DMS 273 treated with DMSO at 0.1 percent for 48 hours (cell line): ENCODE results near the gene PAK4.

ENCODE experiments used
- DNase-seq: peaks from one replicate; lab custom pipeline; 2025; lab: John Stamatoyannopoulos, UW

PAK4 gene

DNA sequence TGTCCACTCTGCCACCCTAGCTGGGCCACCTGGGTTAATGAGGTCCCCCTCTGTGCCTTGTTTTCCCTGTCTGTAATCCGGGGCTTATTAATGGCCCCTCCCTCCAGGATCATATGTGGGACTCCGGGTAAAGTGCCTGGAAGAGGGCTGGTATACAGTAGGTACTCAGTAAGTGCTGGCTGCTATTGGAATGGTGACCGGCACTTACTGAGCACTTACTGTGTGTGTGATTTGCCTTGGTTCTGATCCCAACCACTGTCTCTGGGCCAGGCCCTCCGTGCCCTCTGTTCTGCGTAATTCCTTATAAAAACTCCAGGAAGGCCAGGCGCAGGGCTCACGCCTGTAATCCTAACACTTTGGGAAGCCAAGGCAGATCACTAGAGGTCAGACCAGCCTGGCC lies 40.3 kb downstream of the PAK4 start:
- no peak for DNase-seq

DNA sequence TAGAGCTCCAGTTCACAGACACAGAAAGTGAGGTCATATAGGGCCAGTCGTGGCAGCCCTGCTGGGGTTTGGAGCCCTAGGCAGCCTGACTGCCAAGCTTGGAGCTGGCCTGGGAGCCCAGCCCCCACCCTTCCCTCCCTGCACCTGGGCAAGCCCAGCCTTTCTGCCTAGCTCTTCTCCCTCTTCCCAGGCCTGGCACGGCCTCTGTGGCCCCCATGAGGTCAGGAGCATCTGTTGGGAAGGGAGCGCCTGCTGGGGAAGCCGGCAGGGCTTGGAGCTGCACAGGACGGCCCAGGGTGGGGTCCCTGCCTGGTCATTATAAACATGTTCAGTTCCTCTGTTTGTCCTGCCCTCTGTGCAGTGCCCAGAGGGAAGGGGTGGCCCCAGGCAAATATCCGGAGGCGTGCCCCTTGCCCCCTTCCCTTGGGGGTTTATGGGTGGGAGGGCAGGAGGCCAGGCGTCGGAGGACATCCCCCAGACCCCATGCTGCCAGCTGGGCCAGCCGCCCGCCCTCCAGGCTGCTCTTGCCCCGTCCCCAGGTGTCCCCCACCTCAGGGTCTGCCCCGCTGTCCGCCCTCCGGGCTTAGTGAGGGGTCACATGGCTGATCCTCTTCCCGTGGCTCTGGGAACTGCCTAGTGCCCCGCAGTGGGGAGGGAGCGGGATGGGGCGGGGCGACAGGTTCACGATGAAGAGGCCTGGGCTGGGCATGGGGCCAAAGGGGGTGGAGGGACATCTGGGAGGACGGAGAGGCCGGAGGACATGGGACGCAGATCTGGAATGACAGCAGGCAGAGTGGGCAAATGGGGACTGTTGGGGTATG lies 41.2 kb downstream of the PAK4 start:
- DNase-seq, result peak; percentile 69

DNA sequence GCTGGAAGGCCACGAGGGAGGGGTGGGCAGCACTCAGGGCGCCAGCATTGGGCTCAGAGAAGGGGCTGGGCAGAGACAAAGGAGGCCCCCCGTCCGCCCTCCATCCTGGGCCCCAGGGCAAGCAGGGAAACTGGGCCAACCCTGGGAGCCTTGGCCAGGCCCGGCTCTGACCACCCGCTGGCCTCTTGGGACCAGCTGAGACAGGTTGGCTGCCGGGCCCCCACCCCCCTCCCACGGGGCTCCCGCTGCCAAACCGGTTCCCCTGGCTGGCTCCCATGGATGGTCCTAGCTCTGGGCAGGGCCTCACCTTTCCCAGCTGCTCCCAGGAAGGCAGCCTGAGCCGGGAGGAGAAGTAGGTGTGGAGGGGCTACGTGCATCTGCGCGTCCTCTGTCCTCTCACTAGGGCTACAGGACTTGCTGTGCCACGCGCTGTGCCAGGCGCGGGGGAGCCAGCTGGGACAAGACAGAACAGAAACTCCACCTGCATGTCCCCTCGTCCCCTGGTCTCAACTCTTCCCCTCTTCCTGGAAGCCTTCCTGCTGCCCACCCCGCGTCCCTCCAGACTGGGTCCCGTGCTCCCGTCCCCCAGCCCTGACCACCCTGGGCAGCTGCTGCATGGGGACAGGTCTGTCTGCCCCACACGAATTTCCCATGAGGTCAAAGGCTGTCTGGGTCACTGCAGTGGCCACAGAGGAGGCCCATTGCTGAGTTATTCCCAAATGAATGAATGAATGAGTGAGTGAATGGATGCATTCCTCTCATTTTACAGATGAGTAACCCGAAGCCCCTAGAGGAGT lies 42.1 kb downstream of the PAK4 start:
- DNase-seq, result no peak

DNA sequence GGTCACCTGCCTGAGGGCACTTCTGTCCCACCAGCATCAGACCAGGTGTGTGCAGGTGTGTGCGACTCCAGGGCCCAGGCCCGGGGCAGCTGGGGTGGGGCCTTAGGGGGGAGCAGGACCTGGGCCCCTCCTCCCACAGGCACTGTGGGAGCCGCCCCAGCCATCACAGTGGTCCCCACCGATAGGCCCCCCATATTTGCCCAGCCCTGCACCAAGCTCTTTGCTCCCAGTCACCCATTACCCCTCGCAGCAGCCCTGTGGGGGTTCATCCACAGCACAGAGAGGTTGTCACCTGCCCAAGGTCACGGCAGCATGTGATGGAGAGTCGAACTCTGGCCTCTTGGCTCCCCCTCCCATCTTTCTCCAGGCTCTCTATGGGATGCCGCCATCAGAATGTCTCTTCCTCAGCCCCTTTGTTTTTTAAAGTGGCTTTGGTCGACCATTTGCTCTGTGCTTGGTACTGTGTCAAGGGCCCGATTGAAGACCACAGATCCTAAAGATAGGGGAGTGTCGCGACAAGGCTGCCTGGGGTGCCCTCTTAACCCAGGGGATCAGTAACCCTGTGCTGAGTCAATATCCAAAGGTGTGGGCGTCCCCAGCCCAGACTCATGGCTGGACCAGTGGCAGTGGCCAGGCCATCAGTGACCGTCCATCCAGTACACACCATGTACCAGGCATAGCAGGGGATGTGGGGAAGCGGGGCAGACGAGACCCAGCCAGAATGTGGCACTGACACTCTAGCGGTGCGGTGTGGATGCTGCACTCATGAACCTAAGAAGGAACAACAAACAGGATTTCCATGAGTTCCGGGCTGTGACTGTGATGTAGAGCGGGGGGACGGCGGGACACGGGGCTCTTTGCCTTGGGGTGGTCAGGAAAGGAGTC lies 42.9 kb downstream of the PAK4 start:
- no peak for DNase-seq

DNA sequence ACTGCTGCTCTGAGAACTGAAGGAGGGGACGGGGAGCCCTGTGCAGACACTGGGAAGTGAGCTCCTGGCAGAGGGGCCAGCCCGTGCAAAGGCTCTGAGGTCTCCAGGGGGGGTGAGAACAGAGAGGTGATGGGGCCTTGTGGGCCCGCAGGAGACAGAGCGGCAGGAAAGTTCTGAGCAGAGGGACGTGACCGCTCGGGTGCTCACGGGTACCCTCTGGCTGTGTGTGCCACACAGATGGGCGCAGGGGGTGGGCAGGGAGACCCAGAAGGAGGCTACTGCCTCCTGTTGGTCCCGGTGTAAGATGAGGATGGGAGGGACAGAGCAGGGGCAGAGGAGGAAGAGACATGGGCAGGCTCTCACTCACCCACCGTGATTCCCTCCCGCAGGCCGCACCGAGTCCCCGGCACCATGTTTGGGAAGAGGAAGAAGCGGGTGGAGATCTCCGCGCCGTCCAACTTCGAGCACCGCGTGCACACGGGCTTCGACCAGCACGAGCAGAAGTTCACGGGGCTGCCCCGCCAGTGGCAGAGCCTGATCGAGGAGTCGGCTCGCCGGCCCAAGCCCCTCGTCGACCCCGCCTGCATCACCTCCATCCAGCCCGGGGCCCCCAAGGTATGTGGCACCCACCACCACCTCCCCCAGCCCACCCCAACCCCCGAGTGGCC lies 43.7 kb downstream of the PAK4 start:
- DNase-seq, result no peak

DNA sequence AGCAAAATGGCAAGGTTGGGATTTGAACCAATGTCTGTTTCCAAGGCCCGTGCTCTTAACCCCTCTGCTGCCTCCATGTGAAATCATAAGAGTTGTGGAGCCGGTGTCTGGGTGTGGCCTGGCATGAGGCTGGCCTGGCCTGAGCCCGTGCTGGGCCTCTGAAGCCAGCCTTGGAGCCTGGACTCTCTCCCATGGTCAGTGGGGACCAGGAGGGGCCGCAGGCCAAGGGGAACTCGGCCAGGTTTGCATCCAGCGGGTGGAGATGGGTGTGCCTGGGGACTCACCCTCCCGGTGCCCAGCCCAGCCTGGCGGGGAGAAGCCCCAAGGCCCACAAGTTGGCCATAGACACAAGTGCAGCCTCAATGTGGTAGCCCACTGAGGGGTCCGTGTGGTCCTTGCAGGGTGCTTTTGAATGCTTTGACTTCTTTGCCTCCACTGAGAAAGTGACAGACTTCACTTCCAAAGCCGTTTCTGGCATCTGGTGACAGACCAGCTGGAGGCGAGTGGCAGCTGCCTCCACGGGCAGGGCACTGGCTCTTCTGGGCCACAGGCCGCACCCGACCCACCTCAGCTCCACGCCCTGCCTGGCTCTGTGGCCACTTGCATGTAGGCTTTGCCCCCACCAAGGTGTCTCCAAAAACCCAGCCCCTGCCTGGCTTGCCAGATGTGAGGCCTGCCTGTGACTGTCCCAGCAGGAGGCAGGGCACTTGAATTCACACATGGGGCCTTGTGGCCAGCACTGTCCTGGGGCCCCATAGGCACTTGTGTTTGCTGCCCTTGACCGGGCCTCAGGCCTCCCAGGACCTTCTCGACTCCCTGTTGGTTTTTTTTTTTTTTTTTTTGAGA lies 45.0 kb downstream of the PAK4 start:
- no peak for DNase-seq

DNA sequence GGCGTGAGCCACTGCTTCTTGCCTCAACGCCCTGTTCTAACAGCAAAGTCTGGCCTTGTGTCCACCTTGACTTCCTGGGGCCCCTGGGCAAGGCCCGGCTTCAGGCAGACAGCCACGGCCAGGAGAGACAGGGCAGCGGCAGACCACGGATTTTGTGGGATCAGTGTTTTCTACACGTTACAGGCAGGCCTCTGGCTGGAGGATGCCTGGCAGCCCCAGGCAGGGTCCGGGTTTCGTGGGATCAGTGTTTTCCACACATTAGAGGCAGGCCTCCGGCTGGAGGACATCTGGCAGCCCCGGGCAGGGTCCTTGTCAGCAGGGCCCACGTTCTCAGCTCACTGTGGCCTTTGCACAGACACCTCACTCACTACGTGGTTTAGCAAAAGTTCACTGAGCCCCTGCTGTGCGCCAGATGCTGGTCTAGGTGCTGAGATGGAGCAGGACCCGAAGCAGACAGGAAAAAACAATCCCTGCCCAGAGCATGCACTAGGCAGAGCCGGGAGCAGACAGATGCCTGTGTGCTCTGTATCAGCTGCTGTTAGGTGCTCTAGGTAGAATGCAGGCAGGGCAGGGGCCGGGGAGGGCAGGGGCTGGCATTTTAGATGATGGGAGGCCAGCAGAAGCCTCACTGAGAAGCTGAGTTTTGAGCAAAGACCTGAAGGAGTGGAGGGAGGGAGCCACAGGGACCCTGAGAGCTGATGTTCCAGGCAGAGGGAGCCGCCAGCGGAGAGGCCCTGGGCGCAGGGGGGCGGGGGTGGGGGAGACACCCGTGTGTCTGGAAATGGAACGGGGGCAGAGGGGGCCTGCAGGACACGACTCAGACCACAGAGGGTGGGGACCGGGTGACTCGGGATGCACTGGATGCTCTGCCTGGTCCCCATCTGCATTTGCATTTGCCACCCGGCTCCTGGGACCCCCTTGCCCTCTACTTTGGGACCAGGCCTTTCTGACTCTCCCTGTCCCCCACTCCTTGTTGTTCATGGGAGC lies 46.2 kb downstream of the PAK4 start:
- DNase-seq, result peak; percentile 41

DNA sequence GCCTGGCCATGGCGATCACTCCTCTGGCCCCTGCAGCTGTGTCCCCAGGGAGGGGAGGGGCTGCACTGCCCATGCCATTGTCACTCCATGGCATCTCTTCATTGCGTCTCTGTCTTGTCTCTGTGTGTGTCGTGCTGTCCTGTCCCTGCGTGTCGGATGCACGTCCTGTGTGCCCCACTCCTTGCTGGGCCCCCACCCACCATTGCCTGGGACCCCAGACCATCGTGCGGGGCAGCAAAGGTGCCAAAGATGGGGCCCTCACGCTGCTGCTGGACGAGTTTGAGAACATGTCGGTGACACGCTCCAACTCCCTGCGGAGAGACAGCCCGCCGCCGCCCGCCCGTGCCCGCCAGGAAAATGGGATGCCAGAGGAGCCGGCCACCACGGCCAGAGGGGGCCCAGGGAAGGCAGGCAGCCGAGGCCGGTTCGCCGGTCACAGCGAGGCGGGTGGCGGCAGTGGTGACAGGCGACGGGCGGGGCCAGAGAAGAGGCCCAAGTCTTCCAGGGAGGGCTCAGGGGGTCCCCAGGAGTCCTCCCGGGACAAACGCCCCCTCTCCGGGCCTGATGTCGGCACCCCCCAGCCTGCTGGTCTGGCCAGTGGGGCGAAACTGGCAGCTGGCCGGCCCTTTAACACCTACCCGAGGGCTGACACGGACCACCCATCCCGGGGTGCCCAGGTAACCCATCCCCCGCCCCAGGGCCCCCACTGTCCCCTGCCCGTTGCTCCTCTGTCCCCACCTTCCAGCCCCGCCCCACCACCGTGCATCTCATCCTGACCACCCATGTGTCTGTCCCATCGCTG lies 47.3 kb downstream of the PAK4 start:
- no peak for DNase-seq

DNA sequence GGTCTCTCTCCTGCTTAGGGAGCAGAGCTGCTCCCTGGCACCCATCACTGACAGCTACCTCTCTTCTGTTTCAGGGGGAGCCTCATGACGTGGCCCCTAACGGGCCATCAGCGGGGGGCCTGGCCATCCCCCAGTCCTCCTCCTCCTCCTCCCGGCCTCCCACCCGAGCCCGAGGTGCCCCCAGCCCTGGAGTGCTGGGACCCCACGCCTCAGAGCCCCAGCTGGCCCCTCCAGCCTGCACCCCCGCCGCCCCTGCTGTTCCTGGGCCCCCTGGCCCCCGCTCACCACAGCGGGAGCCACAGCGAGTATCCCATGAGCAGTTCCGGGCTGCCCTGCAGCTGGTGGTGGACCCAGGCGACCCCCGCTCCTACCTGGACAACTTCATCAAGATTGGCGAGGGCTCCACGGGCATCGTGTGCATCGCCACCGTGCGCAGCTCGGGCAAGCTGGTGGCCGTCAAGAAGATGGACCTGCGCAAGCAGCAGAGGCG lies 48.0 kb downstream of the PAK4 start:
- DNase-seq, result no peak

DNA sequence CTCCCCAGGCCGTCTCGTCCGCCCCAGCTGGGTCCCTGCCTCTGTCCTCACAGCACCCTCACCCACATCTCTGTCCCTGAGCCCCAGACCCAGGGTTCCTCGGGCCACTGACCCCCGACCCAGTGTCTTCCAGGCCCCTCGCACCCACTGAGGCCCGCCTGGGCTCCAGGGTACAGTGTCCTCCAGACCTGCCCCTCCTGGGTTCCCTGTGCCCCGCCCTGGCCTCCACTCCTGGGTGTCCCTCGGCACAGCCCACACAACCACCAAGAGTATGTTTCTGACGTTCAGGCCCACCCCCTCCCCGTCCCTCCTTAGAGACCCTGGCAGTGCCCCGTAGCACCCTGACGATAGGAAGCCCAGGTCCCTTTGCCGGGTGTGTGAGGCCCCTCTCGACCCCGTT lies 48.6 kb downstream of the PAK4 start:
- no peak for DNase-seq

DNA sequence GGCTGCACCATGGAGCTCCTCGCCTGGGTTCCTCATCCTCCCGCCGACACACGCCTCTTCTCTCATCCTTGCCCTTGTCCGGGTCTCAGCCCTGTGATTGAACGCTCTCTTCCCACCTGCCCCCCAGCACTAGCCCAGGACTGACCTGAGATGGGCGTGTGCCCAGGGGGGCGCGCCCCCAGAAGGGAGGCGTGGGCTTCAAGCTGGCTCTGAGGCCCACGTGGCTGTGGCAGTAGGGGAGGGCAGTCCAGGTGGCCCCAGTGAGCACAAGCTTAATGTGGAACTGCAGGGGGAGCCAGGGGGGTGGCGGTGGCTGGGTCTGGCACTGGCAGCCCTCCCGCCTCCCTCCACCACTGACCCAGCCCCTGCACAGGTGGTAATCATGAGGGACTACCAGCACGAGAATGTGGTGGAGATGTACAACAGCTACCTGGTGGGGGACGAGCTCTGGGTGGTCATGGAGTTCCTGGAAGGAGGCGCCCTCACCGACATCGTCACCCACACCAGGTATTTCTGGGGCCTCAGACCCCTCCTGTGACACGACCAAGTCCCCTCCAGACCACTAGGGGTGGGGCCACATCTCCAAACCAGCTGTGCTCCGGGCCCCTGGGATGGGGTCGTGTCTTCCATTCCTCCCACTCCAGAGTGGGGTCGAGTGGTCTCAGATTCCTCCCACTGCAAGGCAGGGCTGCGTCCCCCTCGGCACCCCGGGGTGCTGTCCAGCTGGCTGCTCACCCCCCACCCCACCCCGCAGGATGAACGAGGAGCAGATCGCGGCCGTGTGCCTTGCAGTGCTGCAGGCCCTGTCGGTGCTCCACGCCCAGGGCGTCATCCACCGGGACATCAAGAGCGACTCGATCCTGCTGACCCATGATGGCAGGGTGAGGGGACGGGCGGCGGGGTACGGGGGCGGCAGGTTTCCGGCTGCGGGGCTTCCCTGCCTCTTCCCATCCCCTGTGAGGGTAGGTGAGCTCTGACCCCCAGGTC lies 49.3 kb downstream of the PAK4 start:
- no peak for DNase-seq

DNA sequence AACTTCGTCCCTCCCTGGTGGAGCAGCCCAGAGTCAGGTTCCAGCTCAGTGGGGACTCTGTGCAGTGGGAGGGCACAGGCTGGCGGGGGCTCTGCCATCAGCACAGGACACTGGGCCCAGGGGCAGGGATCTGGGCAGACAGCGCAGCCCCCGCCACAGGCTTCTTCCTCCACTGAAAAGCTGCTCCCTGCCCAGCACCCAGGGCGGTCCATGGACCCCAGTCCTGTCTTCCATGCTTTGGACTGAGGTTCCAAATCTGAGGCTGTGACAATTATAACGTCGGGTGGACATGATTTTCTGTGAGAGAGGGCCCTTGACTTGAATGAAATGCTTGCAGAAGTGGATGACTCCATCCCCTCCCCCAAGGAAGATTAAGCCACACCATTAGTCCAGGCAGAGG lies 50.0 kb downstream of the PAK4 start:
- no peak for DNase-seq

DNA sequence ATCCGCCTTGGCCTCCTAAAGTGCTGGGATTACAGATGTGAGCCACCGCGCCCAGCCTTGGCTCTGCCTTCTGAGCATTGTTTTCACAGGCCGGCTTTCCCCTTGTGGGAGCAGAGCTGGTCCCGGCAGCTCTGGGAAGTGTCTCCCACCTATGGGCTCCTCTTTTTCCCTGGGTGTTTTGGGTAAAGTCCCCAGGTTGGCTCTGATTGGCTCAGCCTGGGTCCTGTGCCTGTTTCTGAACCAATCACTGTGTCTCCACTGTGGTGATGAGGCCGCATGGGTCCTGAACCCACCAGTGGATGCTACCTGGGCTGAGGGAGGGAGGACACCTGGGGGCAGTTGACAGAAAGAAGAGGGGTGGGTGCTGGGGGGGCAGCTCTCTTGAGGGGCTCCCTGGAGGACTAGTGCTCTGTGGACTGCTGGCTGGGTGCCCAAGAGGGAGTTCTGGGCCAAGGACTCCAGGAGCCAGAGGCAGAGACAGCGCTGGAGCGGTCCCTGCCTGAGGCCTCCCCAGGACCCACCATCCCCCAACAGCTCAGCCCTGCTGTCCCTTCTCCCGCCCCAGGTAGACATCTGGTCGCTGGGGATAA lies 51.6 kb downstream of the PAK4 start:
- no peak for DNase-seq

DNA sequence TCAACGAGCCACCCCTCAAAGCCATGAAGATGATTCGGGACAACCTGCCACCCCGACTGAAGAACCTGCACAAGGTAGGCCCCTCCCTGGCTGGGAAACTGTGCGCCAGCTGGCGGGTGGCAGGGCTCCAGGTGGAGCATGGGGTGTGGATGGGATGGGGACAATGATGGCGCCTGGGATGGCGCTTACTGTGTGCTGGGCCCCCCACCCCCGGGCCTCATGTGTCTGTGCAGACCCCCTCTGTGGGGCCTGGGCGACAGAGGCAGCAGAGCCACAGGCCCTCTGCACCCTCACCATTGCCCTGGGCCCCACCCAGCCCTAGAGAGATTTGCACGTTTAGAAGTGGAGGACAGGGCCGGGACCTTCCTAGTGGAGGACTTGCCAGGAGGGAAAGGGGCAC lies 52.1 kb downstream of the PAK4 start:
- no peak for DNase-seq

DNA sequence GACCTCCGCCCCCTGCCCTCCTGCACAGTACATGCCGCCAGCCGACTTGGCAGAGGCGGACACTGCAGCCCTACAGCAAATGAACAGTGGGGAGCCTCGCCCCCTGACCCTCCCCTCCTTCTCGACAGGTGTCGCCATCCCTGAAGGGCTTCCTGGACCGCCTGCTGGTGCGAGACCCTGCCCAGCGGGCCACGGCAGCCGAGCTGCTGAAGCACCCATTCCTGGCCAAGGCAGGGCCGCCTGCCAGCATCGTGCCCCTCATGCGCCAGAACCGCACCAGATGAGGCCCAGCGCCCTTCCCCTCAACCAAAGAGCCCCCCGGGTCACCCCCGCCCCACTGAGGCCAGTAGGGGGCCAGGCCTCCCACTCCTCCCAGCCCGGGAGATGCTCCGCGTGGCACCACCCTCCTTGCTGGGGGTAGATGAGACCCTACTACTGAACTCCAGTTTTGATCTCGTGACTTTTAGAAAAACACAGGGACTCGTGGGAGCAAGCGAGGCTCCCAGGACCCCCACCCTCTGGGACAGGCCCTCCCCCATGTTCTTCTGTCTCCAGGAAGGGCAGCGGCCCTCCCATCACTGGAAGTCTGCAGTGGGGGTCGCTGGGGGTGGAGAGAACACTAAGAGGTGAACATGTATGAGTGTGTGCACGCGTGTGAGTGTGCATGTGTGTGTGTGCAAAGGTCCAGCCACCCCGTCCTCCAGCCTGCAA lies 52.9 kb downstream of the PAK4 start:
- DNase-seq, result no peak

DNA sequence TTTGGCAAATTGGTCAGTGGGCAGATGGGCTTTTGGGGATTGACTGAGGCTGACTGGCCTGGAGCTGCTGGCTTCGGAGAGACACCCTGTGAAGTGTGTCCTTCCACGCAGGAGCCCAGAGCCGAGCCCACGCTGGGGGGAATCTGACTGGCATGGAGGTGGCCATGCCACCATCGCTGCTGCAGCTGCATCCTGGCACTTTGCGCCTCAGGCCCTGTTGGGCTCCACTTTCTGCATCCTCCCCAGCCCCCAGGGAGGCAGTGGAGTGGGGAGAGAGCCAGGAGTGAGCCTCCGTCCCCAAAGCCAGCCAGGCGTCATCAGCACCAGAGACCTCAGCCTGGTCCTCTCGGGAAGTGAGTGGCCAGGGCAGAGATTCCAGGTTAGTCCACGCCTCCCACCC lies 54.2 kb downstream of the PAK4 start:
- no peak for DNase-seq
